NAMALWA (cell line): Measurements from ENCODE around the gene RLN3.
A peak's percentile ranks its signal among the peaks of the same experiment; 100 is the strongest.
"Not testable (repeated sequence)": the region's sequence is repeated elsewhere in the genome, so short reads cannot be mapped to it uniquely, and the experiment has no call there.

Experiments used
- DNase-seq: peaks from one replicate; pipeline ENCODE4 v3.0.0-alpha.2; 2015; ENCODE audit warnings: low spot score

Gene RLN3

DNA sequence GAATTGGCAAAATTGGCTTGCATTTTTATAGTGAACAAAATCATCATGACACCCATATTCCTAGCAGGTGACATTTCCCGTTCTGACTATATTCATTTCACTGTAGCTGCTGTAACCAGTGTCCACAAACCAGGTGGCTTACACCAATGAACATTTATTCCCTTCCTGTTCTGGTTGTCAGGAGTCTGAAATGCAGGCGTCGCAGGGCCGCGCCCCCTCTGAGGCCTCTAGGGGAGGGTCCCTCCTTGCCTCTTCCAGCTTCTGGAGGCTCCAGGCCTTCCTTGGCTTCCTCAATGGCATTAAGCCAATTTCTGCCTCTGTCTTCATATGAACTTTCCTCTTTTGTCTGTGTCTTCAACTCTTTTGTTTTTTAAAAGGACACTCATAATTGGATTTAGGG lies 6.5 kb upstream of the RLN3 start:
- DNase-seq = peak; percentile 44

DNA sequence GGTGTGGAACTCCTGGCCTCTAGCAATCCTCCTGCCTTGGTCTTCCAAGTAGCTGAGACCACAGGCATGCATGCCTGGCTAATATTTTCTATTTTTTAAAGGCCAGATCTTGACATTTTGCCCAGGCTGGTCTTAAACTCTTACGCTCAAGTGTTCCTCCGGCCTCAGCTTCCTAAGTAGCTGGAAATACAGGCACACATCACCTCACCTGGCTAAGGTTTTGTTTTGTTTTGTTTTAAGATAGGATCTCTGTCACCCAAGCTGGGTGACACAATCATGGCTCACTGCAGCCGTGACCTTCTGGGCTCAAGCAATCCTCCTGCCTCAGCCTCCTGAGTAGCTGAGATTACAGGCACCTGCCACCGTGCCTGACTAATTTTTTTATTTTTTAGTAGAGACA lies 5.5 kb upstream of the RLN3 start:
- DNase-seq = no peak

- no peak for DNase-seq
Measured at GRCh38 chr19:14023404-14024235, 4.3 kb upstream of the RLN3 start.

GRCh38 chr19:14026652-14027192 lies 1.2 kb upstream of the RLN3 start:
- DNase-seq = not testable (repeated sequence)

GRCh38 chr19:14028901-14029300 lies 953 bp downstream of the RLN3 start:
- DNase-seq = no peak

DNA sequence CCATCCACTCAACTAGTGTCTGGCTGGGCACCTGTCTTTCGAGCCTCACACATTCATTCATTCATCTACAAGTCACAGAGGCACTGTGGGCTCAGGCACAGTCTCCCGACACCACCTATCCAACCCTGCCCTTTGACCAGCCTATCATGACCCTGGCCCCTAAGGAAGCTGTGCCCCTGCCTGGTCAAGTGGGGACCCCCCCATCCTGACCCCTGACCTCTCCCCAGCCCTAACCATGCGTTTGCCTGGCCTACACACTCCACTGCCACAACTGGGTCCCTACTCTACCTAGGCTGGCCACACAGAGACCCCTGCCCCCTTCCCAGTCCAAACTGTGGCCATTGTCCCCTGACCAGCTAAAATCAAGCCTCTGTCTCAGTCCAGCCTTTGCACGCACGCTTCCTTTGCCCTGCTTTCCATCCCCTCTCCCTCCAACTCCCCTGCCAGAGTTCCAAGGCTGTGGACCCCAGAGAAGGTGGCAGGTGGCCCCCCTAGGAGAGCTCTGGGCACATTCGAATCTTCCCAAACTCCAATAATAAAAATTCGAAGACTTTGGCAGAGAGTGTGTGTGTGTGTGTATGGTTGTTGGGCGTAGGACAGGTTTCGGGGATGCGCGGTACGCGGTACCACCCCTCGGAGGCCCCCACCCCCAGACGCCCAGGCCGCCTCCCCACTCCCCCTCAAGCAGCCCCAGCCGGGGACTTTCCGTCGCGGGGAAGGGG lies 3.2 kb downstream of the RLN3 start:
- no peak for DNase-seq

- peak; percentile 87 for DNase-seq
Measured at GRCh38 chr19:14031719-14032480, 4.0 kb downstream of the RLN3 start, which contains the start of gene IL27RA. IL27RA (plus strand) TSS chr19:14031762; CDS start chr19:14031873, 111 bp downstream.

- DNase-seq = no peak
Measured at GRCh38 chr19:14033946-14034345, 6.0 kb downstream of the RLN3 start.

DNA sequence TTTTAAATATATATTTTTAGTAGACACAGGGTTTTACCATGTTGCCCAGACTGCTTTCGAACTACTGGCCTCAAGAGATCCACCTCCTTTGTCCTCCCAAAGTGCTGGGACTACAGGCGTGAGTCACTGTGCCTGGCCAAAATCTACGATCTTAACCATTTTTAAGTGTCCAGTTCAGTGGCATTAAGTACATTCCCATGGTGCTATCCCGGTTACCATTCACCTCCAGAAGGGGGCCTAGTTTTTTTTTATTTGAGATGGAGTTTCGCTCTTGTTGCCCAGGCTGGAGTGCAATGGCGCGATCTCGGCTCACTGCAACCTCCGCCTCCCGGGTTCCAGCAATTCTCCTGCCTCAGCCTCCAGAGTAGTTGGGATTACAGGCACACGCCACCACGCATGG lies 7.2 kb downstream of the RLN3 start:
- not testable (repeated sequence) for DNase-seq

- no peak for DNase-seq
Measured at GRCh38 chr19:14035706-14036105, 7.8 kb downstream of the RLN3 start.

GRCh38 chr19:14039181-14039580 lies 11.2 kb downstream of the RLN3 start:
- DNase-seq = no peak

DNA sequence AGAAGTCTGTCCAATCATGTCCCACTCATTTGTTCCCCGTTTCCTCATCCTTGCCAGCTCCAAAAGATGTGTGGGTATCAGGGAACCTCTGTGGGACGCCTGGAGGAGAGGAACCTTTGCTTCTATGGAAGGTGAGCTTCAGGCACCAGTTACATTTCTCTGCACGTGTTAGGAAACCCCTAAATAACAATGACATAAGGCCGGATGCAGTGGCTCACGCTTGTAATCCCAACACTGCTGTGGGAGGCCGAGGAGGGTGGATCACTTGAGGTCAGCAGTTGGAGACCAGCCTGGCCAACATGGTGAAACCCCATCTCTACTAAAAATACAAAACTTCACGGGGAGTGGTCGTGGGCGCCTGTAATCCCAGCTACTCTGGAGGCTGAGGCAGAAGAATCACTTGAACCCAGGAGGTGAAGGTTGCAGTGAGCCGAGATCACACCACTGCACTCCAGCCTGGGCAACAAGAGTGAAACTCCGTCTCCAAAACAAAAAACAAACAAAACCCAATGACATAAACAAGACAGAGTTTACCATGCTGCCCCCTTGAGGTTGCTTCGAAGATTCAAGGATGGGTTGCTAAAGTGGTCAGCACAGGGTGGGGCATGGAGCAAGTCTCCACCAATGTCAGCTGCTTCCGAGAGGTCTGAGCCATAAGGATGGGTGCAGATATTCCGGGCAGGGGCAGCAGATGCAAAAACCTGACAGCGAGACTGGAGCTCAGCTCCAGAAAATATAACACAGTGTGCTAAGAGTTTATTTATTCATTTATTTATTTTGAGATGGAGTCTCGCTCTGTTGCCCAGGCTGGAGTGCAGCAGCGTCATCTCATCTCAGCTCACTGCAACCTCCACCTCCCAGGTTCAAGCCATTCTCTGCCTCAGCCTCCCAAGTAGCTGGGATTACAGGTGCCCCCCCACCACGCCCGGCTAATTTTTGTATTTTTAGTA lies 15.0 kb downstream of the RLN3 start:
- DNase-seq = peak; percentile 94

GRCh38 chr19:14047866-14048265 lies 19.9 kb downstream of the RLN3 start:
- not testable (repeated sequence) for DNase-seq

- peak; percentile 83 for DNase-seq
Measured at GRCh38 chr19:14048443-14049153, 20.6 kb downstream of the RLN3 start.

DNA sequence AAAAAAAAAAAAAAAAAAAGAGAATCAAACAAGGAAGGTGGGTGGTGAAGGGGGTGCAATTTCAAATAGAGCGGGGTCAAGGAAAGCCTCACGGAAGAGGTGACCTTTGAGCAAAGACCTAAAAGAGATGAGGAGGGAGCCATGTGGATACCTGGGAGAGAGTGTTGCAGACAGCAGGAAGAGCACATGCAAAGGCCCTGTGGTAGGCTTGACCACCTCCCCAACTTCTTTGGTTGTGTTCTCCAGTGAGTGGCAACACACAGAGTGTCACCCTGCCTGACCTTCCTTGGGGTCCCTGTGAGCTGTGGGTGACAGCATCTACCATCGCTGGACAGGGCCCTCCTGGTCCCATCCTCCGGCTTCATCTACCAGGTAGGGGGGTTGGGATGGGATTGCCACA lies 22.6 kb downstream of the RLN3 start:
- no peak for DNase-seq

DNA sequence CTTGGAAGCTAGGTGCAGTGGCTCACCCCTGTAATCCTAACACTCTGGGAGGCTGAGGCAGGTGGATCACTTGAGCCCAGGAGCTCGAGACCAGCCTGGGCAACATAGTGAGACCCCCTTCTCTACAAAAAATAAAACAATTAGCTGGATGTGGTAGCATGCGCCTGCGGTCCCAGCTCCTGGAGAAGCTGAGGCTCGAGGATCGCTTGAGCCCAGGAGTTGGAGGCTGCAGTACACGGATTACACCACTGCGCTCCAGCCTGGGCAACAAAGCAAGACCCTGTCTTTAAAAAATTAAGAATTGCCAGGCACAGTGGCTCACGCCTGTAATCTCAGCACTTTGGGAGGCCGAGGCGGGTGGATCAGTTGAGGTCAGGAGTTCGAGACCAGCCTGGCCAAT lies 23.0 kb downstream of the RLN3 start:
- not testable (repeated sequence) for DNase-seq

GRCh38 chr19:14051980-14052379 lies 24.0 kb downstream of the RLN3 start:
- no peak for DNase-seq

DNA sequence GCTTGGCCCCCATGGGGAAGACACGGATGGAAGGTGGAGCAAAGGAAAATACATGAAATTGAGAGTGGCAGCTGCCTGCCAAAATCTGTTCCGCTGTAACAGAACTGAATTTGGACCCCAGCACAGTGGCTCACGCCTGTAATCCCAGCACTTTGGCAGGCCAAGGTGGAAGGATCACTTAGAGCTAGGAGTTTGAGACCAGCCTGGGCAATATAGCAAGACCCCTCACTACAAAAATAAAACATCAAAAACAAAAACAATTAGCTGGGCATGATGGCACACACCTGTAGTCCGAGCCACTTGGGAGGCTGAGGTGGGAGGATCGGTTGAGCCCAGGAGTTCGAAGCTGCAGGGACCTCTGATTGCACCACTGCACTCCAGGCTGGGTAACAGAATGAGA lies 24.5 kb downstream of the RLN3 start:
- no peak for DNase-seq

DNA sequence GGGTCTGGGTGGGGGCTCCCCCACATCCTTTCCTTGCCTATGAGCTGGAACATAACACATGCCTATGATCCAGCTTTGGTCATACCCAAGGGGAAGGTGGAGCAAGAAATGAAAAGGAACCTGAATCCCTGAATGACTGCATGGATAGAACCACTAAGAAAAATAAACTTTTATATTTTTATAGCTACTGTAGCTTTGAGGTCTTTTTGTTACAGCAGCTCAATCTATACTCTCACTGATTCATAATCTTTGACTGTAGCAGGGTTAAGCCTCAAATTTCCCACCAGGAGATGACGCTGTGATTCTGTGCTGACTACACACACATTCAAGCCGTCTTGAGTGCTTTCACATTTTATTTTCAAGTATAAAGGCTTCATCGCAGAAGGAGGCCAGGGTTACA lies 25.1 kb downstream of the RLN3 start:
- DNase-seq = no peak

DNA sequence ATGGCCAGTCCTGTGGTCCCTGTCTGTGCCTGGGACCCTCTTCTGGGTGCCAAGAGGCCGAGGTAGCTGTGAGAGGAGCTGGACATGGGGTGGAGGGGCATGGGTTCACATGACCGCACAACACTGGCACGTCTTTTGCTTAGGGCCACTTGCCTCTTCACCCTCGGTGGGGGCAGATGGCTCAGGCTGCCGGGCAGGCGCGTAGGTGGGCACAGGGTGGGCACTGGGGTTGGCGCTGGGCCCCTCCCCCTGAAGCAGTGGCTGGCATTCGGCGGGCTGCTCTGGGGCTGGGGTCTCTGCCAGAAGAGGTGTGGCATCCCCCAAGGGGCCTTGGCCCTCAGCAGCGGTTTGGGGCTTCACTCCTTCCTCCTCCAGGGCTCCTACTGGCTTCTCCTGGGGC lies 25.6 kb downstream of the RLN3 start:
- no peak for DNase-seq

DNA sequence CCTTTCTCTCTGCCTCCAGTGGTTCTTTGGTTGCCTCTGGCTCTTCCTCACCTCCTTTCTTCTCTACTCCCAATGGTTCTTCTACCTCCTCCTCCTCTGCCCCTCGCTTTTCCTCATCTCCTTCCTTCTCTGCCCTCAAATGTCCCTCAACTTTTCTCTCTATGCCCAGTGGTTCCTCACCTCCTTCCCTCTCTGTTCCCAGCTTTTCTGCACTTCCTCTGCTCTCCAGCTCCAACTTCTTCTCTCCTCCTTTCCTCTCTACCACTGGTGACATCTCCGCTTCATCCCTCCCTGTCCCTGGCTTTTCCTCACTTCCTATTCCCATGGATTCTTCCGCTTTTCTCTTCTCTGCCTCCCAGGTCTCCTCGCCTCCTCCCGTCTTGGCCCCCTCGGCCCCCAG lies 26.2 kb downstream of the RLN3 start:
- DNase-seq = no peak
